Dedifferentiated amniotic fluid mesenchymal stem cell (primary cell): Measurements from ENCODE around the gene RAD51B.
"Not testable (repeated sequence)": the region's sequence is repeated elsewhere in the genome, so short reads cannot be mapped to it uniquely, and the experiment has no call there.

ENCODE experiments used
- DNase-seq: peaks from one replicate; pipeline ENCODE4 v3.0.0-alpha.2; 2016; ENCODE audit errors: extremely low spot score

Gene RAD51B

GRCh38 chr14:68747393-68747792, 927.8 kb downstream of the RAD51B start:
- DNase-seq, result no peak

GRCh38 chr14:68748260-68748659, 928.7 kb downstream of the RAD51B start:
- no peak for DNase-seq

GRCh38 chr14:68748691-68749090, 929.1 kb downstream of the RAD51B start:
- no peak for DNase-seq

GRCh38 chr14:68749487-68750475, 930.2 kb downstream of the RAD51B start:
- no peak for DNase-seq

GRCh38 chr14:68752271-68753006, 932.9 kb downstream of the RAD51B start:
- DNase-seq, result no peak

GRCh38 chr14:68753690-68754089, 934.1 kb downstream of the RAD51B start:
- DNase-seq, result peak; percentile 20

- DNase-seq, result no peak
Observed at GRCh38 chr14:68755016-68755353, 935.4 kb downstream of the RAD51B start.

- no peak for DNase-seq
Observed at GRCh38 chr14:68756000-68756481, 936.5 kb downstream of the RAD51B start.

GRCh38 chr14:68756734-68757133, 937.2 kb downstream of the RAD51B start:
- no peak for DNase-seq

- DNase-seq, result no peak
Observed at GRCh38 chr14:68757618-68758081, 938.1 kb downstream of the RAD51B start.

GRCh38 chr14:68758301-68758700, 938.7 kb downstream of the RAD51B start:
- DNase-seq, result no peak

- no peak for DNase-seq
Observed at GRCh38 chr14:68759017-68759560, 939.5 kb downstream of the RAD51B start.

- no peak for DNase-seq
Observed at GRCh38 chr14:68759937-68760336, 940.4 kb downstream of the RAD51B start.

- DNase-seq, result no peak
Observed at GRCh38 chr14:68760761-68761160, 941.2 kb downstream of the RAD51B start.

GRCh38 chr14:68761391-68761790, 941.8 kb downstream of the RAD51B start:
- no peak for DNase-seq

GRCh38 chr14:68762953-68763764, 943.6 kb downstream of the RAD51B start:
- DNase-seq, result no peak

- DNase-seq, result not testable (repeated sequence)
Observed at GRCh38 chr14:68763843-68764242, 944.3 kb downstream of the RAD51B start.

GRCh38 chr14:68766299-68767247, 947.0 kb downstream of the RAD51B start:
- no peak for DNase-seq

GRCh38 chr14:68767248-68767645, 947.7 kb downstream of the RAD51B start:
- DNase-seq, result no peak

GRCh38 chr14:68768316-68768715, 948.7 kb downstream of the RAD51B start:
- DNase-seq, result no peak
